Fibroblast of mammary gland (primary cell): ENCODE measurements around the gene OR52N2.

Source experiments
- DNase-seq: peaks from one replicate; pipeline ENCODE4 v3.0.0-alpha.2; 2010; ENCODE audit warnings: low read depth
- H3K4me3 ChIP-seq: 2 replicates; pipeline ENCODE4 v1.5.1; 2011; ENCODE audit warnings: low read depth, mild to moderate bottlenecking, low read length, moderate library complexity; ENCODE audit not compliant: control insufficient read depth
- CTCF ChIP-seq: conservative IDR thresholded peaks from 2 replicates; pipeline ENCODE4 v1.5.1; 2011; ENCODE audit warnings: low read depth, low read length, inconsistent platforms; ENCODE audit not compliant: control insufficient read depth, insufficient read depth

The OR52N2 gene

GRCh38 chr11:5808500-5809121, at the start of gene OR52N2:
Gene OR52N2, plus strand, starts transcription at chr11:5808924. Its CDS starts 11,412 bp downstream, at chr11:5820336.
- DNase-seq, result peak; percentile 72
- H3K4me3 ChIP-seq, result peak within 1 kb of the TSS; percentile 56
- peak; percentile 90 for TF ChIP-seq CTCF

GRCh38 chr11:5767056-5767455, 41.7 kb upstream of the OR52N2 start:
- no peak overlapping the region for H3K4me3 ChIP-seq
- TF ChIP-seq CTCF, result no peak
- no peak for DNase-seq

GRCh38 chr11:5783255-5783654, 25.5 kb upstream of the OR52N2 start, which contains the start of gene OR52N5:
Gene OR52N5, minus strand, starts transcription at chr11:5783355. Its CDS starts 4,721 bp downstream, at chr11:5778634.
- DNase-seq, result no peak
- no peak for TF ChIP-seq CTCF
- no peak within 1 kb of the TSS for H3K4me3 ChIP-seq

GRCh38 chr11:5791165-5791564, 17.6 kb upstream of the OR52N2 start, which contains the start of gene OR52N1:
Gene OR52N1, minus strand, starts transcription at chr11:5791265. Its CDS starts 2,449 bp downstream, at chr11:5788816.
- H3K4me3 ChIP-seq, result no peak within 1 kb of the TSS
- DNase-seq, result no peak
- TF ChIP-seq CTCF, result no peak

GRCh38 chr11:5796541-5796940, 12.2 kb upstream of the OR52N2 start:
- no peak for TF ChIP-seq CTCF
- DNase-seq, result no peak
- no peak overlapping the region for H3K4me3 ChIP-seq

GRCh38 chr11:5803982-5804381, 4.7 kb upstream of the OR52N2 start:
- H3K4me3 ChIP-seq, result no peak overlapping the region
- no peak for DNase-seq
- no peak for TF ChIP-seq CTCF

- no peak for TF ChIP-seq CTCF
- H3K4me3 ChIP-seq, result no peak overlapping the region
- DNase-seq, result no peak
These were observed 1.1 kb upstream of the OR52N2 start for GRCh38 chr11:5807580-5807979.
